DOHH2 (cell line): ENCODE results near the gene TFB2M.

Experiments used
- EZH2phosphoT487 ChIP-seq: fragments of 200-600 bp; sonication (generic); IDR thresholded peaks from 2 replicates; pipeline ENCODE4 v1.6.1; 2017; ENCODE audit warnings: borderline replicate concordance, mild to moderate bottlenecking, antibody characterized with exemption, low read length, moderate library complexity, mixed read lengths
- TF ChIP-seq, protein P1 (sequence below): fragments of 200-600 bp; sonication (generic); IDR thresholded peaks from one replicate; pipeline ENCODE4 v1.5.1; 2014; ENCODE audit warnings: antibody characterized with exemption, mild to moderate bottlenecking, low read depth, low read length; ENCODE audit not compliant: poor library complexity, severe bottlenecking

DNA sequence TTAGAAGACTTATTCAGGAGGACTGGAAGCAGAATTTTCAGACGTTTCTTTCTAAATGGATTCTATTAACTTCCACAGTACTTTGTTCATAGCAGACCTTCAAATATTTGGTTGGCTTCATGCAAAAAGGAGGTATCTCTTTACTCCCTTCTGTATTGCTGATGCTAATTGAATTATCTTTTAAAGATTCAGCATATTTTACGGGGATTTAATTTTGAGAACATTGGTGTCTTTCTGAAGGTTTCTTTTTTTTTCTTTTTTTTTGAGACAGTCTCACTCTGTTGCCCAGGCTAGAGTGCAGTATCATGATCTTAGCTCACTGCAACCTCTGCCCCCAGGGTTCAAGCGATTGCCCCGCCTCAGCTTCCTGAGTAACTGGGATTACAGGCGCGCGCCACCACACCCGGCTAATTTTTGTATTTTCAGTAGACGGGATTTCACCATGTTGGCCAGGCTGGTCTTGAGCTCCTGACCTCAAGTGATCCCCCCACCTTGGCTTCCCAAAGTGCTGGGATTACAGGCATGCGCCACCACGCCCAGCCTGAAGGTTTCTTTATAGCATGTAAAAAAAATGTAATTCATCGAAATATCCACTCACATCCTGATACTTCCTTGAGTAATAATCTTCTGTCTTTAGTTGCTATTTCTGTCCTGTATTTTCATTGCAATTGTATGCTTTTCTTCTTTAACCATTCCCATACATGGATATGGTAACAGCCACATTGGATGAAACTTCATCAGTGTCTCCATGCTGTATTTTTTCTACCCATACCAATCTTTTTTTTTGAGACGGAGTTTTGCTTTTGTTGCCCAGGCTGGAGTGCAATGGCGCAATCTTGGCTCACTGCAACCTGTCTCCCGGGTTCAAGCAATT lies 14.7 kb upstream of the TFB2M start:
- no peak for TF ChIP-seq EZH2phosphoT487
- TF ChIP-seq, protein P1, sequence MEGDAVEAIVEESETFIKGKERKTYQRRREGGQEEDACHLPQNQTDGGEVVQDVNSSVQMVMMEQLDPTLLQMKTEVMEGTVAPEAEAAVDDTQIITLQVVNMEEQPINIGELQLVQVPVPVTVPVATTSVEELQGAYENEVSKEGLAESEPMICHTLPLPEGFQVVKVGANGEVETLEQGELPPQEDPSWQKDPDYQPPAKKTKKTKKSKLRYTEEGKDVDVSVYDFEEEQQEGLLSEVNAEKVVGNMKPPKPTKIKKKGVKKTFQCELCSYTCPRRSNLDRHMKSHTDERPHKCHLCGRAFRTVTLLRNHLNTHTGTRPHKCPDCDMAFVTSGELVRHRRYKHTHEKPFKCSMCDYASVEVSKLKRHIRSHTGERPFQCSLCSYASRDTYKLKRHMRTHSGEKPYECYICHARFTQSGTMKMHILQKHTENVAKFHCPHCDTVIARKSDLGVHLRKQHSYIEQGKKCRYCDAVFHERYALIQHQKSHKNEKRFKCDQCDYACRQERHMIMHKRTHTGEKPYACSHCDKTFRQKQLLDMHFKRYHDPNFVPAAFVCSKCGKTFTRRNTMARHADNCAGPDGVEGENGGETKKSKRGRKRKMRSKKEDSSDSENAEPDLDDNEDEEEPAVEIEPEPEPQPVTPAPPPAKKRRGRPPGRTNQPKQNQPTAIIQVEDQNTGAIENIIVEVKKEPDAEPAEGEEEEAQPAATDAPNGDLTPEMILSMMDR: no peak
